Fibroblast of mammary gland (primary cell): ENCODE data around the gene SEBOX.

Experiments used
- DNase-seq: peaks from one replicate; pipeline ENCODE4 v3.0.0-alpha.2; 2010; ENCODE audit warnings: low read depth
- H3K4me3 ChIP-seq: 2 replicates; pipeline ENCODE4 v1.5.1; 2011; ENCODE audit warnings: low read depth, mild to moderate bottlenecking, low read length, moderate library complexity; ENCODE audit not compliant: control insufficient read depth
- TF ChIP-seq, protein P1 (sequence below): conservative IDR thresholded peaks from 2 replicates; pipeline ENCODE4 v1.5.1; 2011; ENCODE audit warnings: low read depth, low read length, inconsistent platforms; ENCODE audit not compliant: control insufficient read depth, insufficient read depth

SEBOX gene

DNA sequence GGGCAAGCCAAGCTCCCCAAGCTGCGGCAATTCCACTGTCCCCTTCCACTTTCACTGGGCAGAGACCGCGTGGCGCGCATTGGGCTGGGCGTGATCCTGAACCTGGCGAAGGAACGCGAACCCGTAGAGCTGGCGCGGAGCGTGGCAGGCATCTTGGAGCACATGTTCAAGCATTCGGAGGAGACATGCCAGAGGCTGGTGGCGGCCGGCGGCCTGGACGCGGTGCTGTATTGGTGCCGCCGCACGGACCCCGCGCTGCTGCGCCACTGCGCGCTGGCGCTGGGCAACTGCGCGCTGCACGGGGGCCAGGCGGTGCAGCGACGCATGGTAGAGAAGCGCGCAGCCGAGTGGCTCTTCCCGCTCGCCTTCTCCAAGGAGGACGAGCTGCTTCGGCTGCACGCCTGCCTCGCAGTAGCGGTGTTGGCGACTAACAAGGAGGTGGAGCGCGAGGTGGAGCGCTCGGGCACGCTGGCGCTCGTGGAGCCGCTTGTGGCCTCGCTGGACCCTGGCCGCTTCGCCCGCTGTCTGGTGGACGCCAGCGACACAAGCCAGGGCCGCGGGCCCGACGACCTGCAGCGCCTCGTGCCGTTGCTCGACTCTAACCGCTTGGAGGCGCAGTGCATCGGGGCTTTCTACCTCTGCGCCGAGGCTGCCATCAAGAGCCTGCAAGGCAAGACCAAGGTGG is 16.3 kb upstream of the SEBOX start:
- no peak overlapping the region for H3K4me3 ChIP-seq
- TF ChIP-seq, protein P1, sequence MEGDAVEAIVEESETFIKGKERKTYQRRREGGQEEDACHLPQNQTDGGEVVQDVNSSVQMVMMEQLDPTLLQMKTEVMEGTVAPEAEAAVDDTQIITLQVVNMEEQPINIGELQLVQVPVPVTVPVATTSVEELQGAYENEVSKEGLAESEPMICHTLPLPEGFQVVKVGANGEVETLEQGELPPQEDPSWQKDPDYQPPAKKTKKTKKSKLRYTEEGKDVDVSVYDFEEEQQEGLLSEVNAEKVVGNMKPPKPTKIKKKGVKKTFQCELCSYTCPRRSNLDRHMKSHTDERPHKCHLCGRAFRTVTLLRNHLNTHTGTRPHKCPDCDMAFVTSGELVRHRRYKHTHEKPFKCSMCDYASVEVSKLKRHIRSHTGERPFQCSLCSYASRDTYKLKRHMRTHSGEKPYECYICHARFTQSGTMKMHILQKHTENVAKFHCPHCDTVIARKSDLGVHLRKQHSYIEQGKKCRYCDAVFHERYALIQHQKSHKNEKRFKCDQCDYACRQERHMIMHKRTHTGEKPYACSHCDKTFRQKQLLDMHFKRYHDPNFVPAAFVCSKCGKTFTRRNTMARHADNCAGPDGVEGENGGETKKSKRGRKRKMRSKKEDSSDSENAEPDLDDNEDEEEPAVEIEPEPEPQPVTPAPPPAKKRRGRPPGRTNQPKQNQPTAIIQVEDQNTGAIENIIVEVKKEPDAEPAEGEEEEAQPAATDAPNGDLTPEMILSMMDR = no peak
- DNase-seq = no peak

DNA sequence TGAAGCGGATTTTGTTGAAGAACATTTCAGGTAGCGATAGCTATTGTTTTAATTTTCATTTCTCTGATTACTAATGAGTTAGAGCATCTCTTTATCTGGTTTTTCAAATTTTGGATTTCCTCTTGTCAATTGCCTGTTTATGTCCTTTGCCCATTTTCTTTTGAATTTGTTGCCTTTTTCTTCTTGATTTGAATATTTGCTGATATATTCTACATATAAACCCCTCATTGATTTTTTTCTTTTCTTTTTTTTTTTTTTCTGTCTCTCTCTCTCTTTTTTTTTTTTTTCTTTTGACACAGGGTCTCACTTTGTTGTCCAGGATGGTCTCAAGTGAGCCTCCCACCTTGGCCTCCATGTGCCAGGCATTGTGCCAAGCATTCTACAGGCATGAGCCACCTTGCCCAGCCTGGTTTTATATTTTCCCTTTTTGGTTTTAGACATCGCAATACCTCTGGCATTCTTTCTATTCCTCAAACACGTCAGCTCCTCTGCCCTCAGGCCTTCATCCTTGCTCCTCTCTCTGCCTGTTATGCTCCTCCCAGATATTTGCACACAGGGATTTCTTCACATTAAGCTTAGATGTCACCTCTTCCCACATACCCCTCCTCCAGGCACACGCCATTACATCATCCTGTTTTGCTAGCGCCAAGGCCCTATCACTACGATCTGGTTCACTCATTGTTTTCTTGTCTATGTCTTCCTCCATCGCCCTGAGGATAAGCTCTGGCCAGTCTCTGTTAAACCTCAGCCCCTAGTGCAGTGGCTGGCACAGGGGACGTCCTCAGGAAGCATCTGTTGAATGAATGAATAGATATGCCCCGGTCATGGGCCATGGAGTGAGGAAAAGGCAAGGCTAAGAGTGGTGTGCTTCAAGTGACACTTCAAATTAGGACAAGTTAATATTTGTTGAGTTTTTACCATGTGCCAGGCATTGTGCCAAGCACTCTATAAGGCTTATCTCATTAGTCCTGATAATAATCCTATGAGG is 15.1 kb upstream of the SEBOX start:
- TF ChIP-seq, protein P1 = no peak
- peak; percentile 49 for DNase-seq

DNA sequence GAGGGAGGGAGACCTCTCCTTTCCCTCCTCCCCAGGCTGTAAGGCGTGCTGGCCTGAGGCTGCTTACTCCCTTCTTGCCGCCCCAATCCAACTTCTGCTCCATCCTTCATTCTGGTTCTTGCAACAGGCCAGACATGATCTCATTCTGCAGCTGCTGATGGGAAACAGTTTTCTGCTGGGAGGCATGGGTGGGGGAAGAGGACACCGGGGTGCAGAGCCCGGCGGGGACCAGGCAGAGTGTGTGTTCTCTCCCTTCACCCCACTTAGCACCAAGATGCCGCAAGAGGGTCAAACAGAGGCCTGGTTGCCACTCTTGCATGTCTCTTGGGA is 7.9 kb upstream of the SEBOX start:
- DNase-seq = no peak
- TF ChIP-seq, protein P1 = no peak
- H3K4me3 ChIP-seq = peak overlapping the region; percentile 34

More for the DNA sequence above, 15.1 kb upstream of the SEBOX start:
- no peak overlapping the region for H3K4me3 ChIP-seq

DNA sequence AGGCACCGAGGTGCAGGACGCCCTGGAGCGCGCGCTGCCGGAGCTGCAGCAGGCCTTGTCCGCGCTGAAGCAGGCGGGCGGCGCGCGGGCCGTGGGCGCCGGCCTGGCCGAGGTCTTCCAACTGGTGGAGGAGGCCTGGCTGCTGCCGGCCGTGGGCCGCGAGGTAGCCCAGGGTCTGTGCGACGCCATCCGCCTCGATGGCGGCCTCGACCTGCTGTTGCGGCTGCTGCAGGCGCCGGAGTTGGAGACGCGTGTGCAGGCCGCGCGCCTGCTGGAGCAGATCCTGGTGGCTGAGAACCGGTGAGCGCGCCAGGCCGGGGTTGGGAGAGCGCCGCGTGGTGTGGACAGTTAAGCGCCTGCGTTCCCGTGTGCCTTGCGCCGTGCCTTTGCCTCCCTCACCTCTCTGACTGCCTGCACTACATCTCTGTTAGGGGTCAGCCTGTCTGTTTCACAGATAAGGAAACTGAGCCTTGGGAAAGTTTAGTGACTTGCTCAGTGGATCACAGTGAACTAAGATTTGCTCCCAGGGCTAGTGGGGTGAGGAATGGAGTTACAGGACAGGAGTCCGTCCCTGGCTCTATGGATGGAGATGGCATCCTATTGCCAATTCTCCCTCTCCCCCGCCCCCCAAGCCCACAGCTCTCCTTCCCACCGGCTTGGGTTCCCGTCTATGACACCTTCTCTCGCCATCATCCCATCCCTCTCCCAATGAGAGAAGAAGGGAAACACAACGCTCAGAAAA is 7.4 kb upstream of the SEBOX start:
- TF ChIP-seq, protein P1 = no peak
- peak overlapping the region; percentile 34 for H3K4me3 ChIP-seq
- peak; percentile 21 for DNase-seq

DNA sequence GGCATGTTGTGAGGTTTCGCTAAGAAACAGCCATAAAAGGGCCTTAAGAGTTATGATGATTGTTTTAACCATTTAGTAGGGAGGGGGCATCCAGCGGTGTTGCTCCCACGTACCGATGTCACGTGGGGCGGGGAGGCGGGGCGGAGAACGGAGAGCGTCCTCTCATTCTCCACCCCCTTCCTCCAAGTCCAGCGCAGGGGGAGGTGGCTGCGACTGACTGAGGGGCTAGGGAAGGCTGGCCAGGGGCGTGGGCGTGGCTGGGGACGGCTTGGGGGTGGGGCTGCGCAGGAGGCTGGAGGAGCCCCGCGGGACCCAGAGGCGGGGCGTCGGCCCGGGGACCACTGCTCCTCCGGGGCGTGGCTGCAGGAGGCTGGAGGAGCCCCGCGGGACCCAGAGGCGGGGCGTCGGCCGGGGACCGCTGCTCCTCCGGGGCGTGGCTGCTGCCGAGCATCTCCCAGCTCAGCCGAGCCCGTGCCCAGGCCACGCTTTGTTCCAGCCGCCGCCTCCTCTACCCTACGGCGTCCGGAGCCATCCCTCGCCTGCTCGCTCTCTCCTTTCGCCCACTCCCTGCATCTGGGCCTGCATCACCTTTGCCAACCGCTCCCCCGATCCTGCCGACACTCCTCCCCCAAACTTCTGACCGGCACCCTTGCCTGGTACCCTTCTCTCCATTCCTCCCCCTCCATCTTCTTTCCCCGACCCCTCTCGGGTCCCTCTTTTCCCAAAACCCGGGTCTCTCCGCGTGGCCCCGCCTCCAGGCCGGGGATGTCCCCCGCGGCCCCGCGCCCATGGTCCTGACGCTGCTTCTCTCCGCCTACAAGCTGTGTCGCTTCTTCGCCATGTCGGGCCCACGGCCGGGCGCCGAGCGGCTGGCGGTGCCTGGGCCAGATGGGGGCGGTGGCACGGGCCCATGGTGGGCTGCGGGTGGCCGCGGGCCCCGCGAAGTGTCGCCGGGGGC is 6.5 kb upstream of the SEBOX start, which contains the start of gene SARM1:
TSS of gene SARM1 (plus strand) at position 450 of the 958 bp plus-strand sequence. CDS start at position 789, 339 bp downstream.
- peak; percentile 69 for DNase-seq
- peak within 1 kb of the TSS; percentile 60 for H3K4me3 ChIP-seq
- TF ChIP-seq, protein P1 = no peak
